Kidney (tissue), 14 donors: ENCODE results near the gene POMT2. TPM values are rescaled to one million over a fixed set of nuclear protein-coding genes. Genes with fewer than 3 reads are reported as not detected.

Experiments used
- DNase-seq, 5 donors: peaks; one replicate each; pipeline ENCODE4 v3.0.0-alpha.2; 2013 to 2020
- FAIRE-seq: peaks from 2 replicates; lab custom pipeline; 2012; peaks lifted over from hg19 to GRCh38; lab: Jason Lieb, UNC
- H3K27ac ChIP-seq, 2 donors: one replicate each; pipeline ENCODE4 v1.7.0; 2013; ENCODE audit warnings: low read depth in 2 of 2, low read length in 2 of 2, inconsistent platforms in 1 of 2
- H3K27me3 ChIP-seq: one replicate; pipeline ENCODE4 v1.7.1; 2013; ENCODE audit warnings: low read length, inconsistent platforms; ENCODE audit not compliant: control insufficient read depth, insufficient read depth
- H3K36me3 ChIP-seq, 3 donors: one replicate each; pipeline versions ENCODE4 v1.7.0 to v1.7.1; 2013; ENCODE audit warnings: low read length in 3 of 3, control low read depth in 1 of 3, inconsistent platforms in 1 of 3; ENCODE audit not compliant: insufficient read depth in 3 of 3, control insufficient read depth in 2 of 3
- H3K4me1 ChIP-seq, 3 donors: one replicate each; pipeline versions ENCODE4 v1.7.0 to v1.7.1; 2013; ENCODE audit warnings: low read length in 3 of 3, inconsistent platforms in 1 of 3, low read depth in 1 of 3; ENCODE audit not compliant: control insufficient read depth in 2 of 3, insufficient read depth in 2 of 3
- H3K4me3 ChIP-seq, 3 donors: one replicate each; pipeline versions ENCODE4 v1.7.0 to v1.8.1; 2013; ENCODE audit warnings: low read length in 3 of 3, control low read depth in 1 of 3, inconsistent platforms in 1 of 3
- H3K9ac ChIP-seq, 3 donors: one replicate each; pipeline versions ENCODE4 v1.7.0 to v1.7.1; 2013; ENCODE audit warnings: low read length in 3 of 3, control low read depth in 1 of 3, inconsistent platforms in 1 of 3
- H3K9me3 ChIP-seq, 3 donors: one replicate each; pipeline versions ENCODE4 v1.7.0 to v1.7.1; 2013; ENCODE audit warnings: low read length in 3 of 3, control low read depth in 1 of 3, inconsistent platforms in 1 of 3; ENCODE audit not compliant: control insufficient read depth in 2 of 3, insufficient read depth in 1 of 3
- intact Hi-C: fragments of 100-400 bp; cut with DNase I; formaldehyde crosslinking; loops from one replicate; pipeline ENCODE4 v1.11.1; 2022
- polyA plus RNA-seq: library from polyadenylated mRNA; stranded (reverse); fragments of 350-450 nt; fragmentation: Illumina TruSeq; extraction: RNeasy Lipid Tissue Mini Kit (QIAGEN cat#74804); gene quantifications from one replicate; pipeline ENCODE4 v1.2.3, GENCODE V29; 2014; ENCODE audit warnings: low read depth, low replicate concordance; ENCODE audit not compliant: insufficient read depth
- total RNA-seq: library from RNA; stranded (reverse); fragmentation: NEBNext Ultra II Directional; extraction: Animal tissue kit (Norgen Biotek cat#: 25700); gene quantifications from one replicate; pipeline ENCODE4 v1.2.1, GENCODE V29; 2021
- TF ChIP-seq, protein P1 (sequence below): IDR thresholded peaks from 3 replicates; pipeline ENCODE4 v1.5.1; 2012; ENCODE audit warnings: mild to moderate bottlenecking, moderate library complexity, borderline replicate concordance; ENCODE audit not compliant: insufficient read depth; ENCODE audit errors: extremely low read depth
- donor health status: control.
- donor health status: control.
- donor health status: control.
- donor health status: control.
- donor health status: control.
- donor health status: DM: yes; HTN: yes; CAD: no.
- donor health status: Normal renal cell carcinoma (clear cell type).

The POMT2 gene
- total and polyA plus RNA-seq, 2 donors from 2014 or later: 18.2 to 34.7 TPM

DNA sequence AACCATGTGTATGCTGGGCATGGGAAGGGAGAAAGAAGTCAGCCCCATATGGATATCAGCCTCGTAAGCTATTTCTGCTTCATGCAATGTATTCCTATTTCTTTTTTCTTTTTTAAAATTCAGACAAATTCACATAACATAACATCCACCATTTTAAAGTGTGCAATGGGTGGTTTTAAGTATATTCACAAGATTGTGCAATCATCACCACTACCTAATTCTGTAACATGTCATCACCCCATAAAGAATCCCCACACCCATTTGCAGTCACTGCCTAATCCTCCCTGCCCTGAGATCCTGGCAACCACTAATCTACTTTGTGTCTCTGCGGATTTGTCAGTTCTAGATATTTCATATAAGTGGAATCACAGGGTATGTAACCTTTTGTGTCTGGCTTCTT, 9.5 kb downstream of the POMT2 start:
- TF ChIP-seq, protein P1, sequence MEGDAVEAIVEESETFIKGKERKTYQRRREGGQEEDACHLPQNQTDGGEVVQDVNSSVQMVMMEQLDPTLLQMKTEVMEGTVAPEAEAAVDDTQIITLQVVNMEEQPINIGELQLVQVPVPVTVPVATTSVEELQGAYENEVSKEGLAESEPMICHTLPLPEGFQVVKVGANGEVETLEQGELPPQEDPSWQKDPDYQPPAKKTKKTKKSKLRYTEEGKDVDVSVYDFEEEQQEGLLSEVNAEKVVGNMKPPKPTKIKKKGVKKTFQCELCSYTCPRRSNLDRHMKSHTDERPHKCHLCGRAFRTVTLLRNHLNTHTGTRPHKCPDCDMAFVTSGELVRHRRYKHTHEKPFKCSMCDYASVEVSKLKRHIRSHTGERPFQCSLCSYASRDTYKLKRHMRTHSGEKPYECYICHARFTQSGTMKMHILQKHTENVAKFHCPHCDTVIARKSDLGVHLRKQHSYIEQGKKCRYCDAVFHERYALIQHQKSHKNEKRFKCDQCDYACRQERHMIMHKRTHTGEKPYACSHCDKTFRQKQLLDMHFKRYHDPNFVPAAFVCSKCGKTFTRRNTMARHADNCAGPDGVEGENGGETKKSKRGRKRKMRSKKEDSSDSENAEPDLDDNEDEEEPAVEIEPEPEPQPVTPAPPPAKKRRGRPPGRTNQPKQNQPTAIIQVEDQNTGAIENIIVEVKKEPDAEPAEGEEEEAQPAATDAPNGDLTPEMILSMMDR: no peak
- Histone ChIP-seq H3K36me3 (peaks cover 0 to 4% (median under 1%) of the 10 kb centered on the region in 3 donors), H3K27ac (no peak overlapping the region), H3K9ac (no peak overlapping the region), H3K9me3 (no peaks in the 10 kb centered on the region), H3K27me3 (no peaks in the 10 kb centered on the region), H3K4me1 (peaks cover 0 to 10% (median 5%) of the 10 kb centered on the region in 3 donors), H3K4me3 (no peak overlapping the region)
- no peak for DNase-seq
- intact Hi-C loops: loop anchor here (10.0 kb wide), 1 partner anchor 436 kb away; no protein-coding TSS in a partner anchor
- FAIRE-seq: no peak

DNA sequence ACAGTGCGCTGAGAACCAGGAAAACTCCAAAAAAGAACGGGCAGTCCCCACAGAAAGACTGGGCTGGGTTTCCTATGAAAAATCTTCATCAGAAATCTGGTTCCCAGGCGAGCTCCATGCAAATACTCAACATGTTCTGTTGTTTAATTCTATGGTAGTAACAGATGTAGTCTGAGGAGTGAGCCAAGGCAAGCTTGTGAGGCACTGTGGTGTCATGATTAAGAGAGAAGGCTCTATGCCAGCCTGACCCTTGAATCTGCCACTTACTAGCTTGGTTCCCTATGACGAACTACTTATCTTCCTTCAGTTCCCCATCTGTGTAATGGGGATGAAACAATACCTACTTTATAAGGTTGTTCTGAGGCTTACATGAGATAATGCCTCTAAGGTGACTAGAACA, 10.7 kb downstream of the POMT2 start:
- Histone ChIP-seq H3K4me1 (peaks cover 0 to 10% (median 5%) of the 10 kb centered on the region in 3 donors), H3K9ac (no peak overlapping the region), H3K9me3 (no peaks in the 10 kb centered on the region), H3K27me3 (no peaks in the 10 kb centered on the region), H3K4me3 (no peak overlapping the region), H3K36me3 (peaks cover 0 to 12% (median 6%) of the 10 kb centered on the region in 3 donors), H3K27ac (no peak overlapping the region)
- TF ChIP-seq, protein P1: no peak
- FAIRE-seq (no peak), DNase-seq (no peak)
- intact Hi-C loops: loop anchor here (10.0 kb wide), 1 partner anchor 435 kb away; no protein-coding TSS in a partner anchor

DNA sequence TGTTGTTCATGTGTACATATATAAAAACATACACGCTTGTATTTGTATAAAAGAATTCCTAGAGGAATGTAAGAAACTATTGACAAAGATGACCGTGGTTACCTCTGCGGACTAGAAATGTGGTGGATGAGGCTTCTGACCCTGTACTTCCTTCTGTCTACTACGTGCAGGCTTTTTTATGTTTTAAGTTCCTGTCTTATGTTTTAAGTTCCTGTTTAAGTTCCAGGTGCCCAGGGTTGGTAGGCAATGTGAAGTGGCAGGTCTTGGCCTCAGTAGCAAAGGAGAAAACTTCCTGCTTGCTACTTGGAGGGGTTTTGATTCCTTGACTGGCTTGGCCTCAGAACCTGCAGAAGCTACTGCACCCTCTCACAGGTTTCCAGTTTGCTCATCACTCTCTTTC, 11.6 kb downstream of the POMT2 start:
- H3K27me3 ChIP-seq: no peaks in the 10 kb centered on the region
- no peaks in the 10 kb centered on the region for H3K9me3 ChIP-seq
- peaks cover 0 to 14% (median 6%) of the 10 kb centered on the region in 3 donors for H3K36me3 ChIP-seq
- H3K4me1 ChIP-seq: peaks cover 0 to 3% (median 0%) of the 10 kb centered on the region in 3 donors
- no peak overlapping the region for H3K4me3 ChIP-seq
- no peak for DNase-seq
- intact Hi-C loops: no loop called here
- TF ChIP-seq, protein P1: no peak
- H3K9ac ChIP-seq: no peak overlapping the region
- no peak for FAIRE-seq
- no peak overlapping the region for H3K27ac ChIP-seq
